GM20431 (cell line): ENCODE results near the gene FOXN1.

Source experiments
- in situ Hi-C: fragments of 300-500 bp; cut with MseI, MboI; formaldehyde crosslinking; loops from one replicate; pipeline ENCODE4 v1.15.0; 2020; ENCODE audit warnings: low sequenced_read_pairs; ENCODE audit not compliant: unreplicated experiment

Gene FOXN1

GRCh38 chr17:28498652-28499363 lies 7.3 kb upstream of the FOXN1 start:
- in situ Hi-C loops: loop anchor here (5.0 to 10.0 kb wide), 2 partner anchors 38 to 116 kb away; partner anchors contain the start of gene RSKR

- in situ Hi-C loops: loop anchor here (5.0 to 10.0 kb wide), 2 partner anchors 38 to 115 kb away; partner anchors contain the start of gene RSKR
Observed at GRCh38 chr17:28499364-28499664, 6.8 kb upstream of the FOXN1 start.

GRCh38 chr17:28499684-28500357 lies 6.3 kb upstream of the FOXN1 start:
- in situ Hi-C loops: loop anchor here (5.0 to 10.0 kb wide), 2 partner anchors 37 to 115 kb away; partner anchors contain the start of gene RSKR

GRCh38 chr17:28500712-28501379 lies 5.3 kb upstream of the FOXN1 start:
- in situ Hi-C loops: no loop called here

- in situ Hi-C loops: no loop called here
Observed at GRCh38 chr17:28501421-28502284, 4.5 kb upstream of the FOXN1 start.

GRCh38 chr17:28503420-28503819 lies 2.7 kb upstream of the FOXN1 start:
- in situ Hi-C loops: no loop called here

- in situ Hi-C loops: no loop called here
Observed at GRCh38 chr17:28506763-28507487, 777 bp downstream of the FOXN1 start.

GRCh38 chr17:28507567-28508203 lies 1.5 kb downstream of the FOXN1 start:
- in situ Hi-C loops: no loop called here

GRCh38 chr17:28508211-28508724 lies 2.1 kb downstream of the FOXN1 start:
- in situ Hi-C loops: no loop called here

GRCh38 chr17:28509789-28510188 lies 3.6 kb downstream of the FOXN1 start:
- in situ Hi-C loops: no loop called here

- in situ Hi-C loops: no loop called here
Observed at GRCh38 chr17:28511858-28512461, 5.8 kb downstream of the FOXN1 start.

- in situ Hi-C loops: no loop called here
Observed at GRCh38 chr17:28513476-28513875, 7.3 kb downstream of the FOXN1 start.

GRCh38 chr17:28514561-28515002 lies 8.4 kb downstream of the FOXN1 start:
- in situ Hi-C loops: no loop called here

- in situ Hi-C loops: no loop called here
Observed at GRCh38 chr17:28515518-28515917, 9.4 kb downstream of the FOXN1 start.

- in situ Hi-C loops: no loop called here
Observed at GRCh38 chr17:28518132-28518531, 12.0 kb downstream of the FOXN1 start.

GRCh38 chr17:28518578-28518977 lies 12.4 kb downstream of the FOXN1 start:
- in situ Hi-C loops: no loop called here

- in situ Hi-C loops: no loop called here
Observed at GRCh38 chr17:28519236-28519635, 13.1 kb downstream of the FOXN1 start.

- in situ Hi-C loops: no loop called here
Observed at GRCh38 chr17:28520687-28521086, 14.5 kb downstream of the FOXN1 start.
